ENCODE measurements around the gene ATP1A2.
A peak's percentile ranks its signal among the peaks of the same experiment; 100 is the strongest.

The ATP1A2 gene

DNA sequence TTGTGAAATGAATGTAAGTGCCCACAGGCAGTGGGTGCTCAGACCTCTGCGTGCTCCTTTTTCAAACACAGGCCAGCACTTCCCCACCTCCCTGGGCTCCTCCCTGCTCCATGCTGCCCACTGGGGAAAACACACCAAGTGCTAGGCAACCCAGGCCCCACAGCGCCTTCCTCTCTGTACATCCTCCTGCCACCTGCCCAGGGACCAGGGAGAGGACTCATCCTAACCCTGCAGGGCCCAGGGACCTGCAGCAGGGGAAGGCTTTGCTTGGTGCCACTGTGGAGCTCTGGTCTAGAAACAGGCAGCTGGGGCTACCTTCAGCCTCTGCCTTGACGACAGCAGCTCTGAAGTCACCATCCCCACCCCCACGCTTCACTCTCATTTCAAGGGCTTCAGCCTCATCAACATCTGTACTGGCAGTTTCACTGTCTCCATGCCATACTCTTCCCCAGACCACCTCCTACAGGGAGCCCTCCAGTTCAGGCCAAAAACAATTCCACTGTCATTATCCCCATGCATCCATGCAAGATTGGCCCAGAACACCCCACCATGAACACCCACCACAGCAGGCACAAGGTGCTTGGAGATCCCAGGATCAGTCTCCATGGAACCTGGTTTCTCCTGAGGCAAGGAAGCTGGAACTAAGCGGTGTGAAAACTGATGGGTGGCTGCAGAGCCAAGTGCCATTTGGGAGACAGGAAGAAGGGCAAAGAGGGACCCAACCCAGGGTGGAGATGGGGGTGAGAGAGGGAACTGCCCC lies 18.2 kb upstream of the ATP1A2 start:
- no peak for TF ChIP-seq EZH2phosphoT487 (conservative IDR thresholded peaks at IDR 0.05; ENCODE audit: low read length)
- TF ChIP-seq, protein P1, sequence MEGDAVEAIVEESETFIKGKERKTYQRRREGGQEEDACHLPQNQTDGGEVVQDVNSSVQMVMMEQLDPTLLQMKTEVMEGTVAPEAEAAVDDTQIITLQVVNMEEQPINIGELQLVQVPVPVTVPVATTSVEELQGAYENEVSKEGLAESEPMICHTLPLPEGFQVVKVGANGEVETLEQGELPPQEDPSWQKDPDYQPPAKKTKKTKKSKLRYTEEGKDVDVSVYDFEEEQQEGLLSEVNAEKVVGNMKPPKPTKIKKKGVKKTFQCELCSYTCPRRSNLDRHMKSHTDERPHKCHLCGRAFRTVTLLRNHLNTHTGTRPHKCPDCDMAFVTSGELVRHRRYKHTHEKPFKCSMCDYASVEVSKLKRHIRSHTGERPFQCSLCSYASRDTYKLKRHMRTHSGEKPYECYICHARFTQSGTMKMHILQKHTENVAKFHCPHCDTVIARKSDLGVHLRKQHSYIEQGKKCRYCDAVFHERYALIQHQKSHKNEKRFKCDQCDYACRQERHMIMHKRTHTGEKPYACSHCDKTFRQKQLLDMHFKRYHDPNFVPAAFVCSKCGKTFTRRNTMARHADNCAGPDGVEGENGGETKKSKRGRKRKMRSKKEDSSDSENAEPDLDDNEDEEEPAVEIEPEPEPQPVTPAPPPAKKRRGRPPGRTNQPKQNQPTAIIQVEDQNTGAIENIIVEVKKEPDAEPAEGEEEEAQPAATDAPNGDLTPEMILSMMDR (IDR thresholded peaks at IDR 0.05; ENCODE audit: insufficient read depth, low read length, poor library complexity, severe bottlenecking) = no peak
- H3K9ac ChIP-seq (ENCODE audit: low read length) = peak overlapping the region; percentile 71
- peak overlapping the region; percentile 69 for H3K4me3 ChIP-seq (ENCODE audit: insufficient read depth, low read length, poor library complexity, severe bottlenecking)
- H3F3A ChIP-seq (ENCODE audit: insufficient read depth) = peaks cover 8% of the 10 kb centered on the region
- H3K79me2 ChIP-seq (ENCODE audit: insufficient read depth, low read length) = no peaks in the 10 kb centered on the region
- no peaks in the 10 kb centered on the region for H3K27me3 ChIP-seq (ENCODE audit: low read length)
- H3K4me2 ChIP-seq (ENCODE audit: low read depth, low read length, poor library complexity, severe bottlenecking) = peak overlapping the region; percentile 79
- H3K27ac ChIP-seq (ENCODE audit: low read depth, low read length) = no peak overlapping the region
- no peaks in the 10 kb centered on the region for H3K36me3 ChIP-seq (ENCODE audit: low read length)
- no peak overlapping the region for H2AFZ ChIP-seq (ENCODE audit: low read depth, low read length, severe bottlenecking)
- H3K9me3 ChIP-seq (ENCODE audit: insufficient read depth, low read length) = no peaks in the 10 kb centered on the region
- no peaks in the 10 kb centered on the region for H4K20me1 ChIP-seq (ENCODE audit: low read depth, low read length)
- H3K9me2 ChIP-seq (replicated peaks; ENCODE audit: insufficient read depth, low read length) = no peaks in the 10 kb centered on the region

DNA sequence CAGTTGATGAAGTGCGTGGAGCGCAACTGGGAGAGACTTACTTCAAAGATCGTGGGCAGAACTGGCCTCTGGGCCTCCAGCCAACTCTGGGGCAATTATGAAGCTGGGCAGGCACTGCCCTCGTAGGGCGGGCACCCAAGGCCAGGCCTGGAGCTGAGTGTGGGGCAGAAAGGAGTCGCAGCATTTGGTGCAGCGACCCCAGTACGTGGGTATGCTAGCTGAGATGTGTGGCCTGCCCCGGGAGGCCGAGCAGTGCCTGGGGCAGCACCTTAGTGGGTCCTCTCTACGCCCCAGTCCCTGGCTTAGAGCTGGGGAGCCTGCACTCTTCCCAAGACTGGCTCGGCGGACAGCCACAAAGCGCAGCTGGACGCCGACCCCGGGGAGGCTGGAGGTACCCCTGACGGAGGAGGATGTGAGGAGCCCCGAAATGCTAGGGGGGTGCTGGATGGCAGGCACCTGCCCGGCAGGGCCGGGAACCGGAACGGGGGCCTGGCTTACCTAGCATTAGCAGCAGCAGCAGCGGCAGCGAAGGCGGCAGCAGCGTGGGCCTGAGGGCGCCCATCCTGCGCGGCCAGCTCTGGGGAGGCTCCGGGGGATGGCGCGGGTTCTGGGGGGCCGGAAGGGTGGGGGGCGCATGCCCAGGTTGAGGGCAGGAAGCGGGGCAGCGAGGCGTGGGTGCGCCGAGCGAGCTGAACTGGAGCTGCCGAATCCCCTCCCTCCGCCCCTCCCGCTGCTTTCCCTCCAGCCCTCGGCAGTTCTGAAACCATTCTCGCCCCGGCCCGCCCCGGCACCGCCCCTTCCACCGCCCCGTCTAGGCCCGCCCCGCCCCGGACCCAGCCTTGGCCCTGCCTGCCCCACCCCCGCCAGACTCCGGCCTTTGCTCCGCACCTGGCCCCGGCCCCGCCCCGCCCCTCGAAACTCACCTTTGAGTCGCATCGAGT lies 17.4 kb upstream of the ATP1A2 start, which contains the start of gene IGSF8:
IGSF8 (minus strand) TSS at position 709 of the 941 bp plus-strand sequence; CDS start at position 562, 147 bp downstream.
- Histone ChIP-seq H3K9me3 (ENCODE audit: insufficient read depth, low read length) (no peaks in the 10 kb centered on the region), H3K27ac (ENCODE audit: low read depth, low read length) (peak within 1 kb of the TSS; percentile 42; the same call in 1 of the 2 replicates), H3K79me2 (ENCODE audit: insufficient read depth, low read length) (no peaks in the 10 kb centered on the region), H3K9me2 (replicated peaks; ENCODE audit: insufficient read depth, low read length) (no peaks in the 10 kb centered on the region), H3K27me3 (ENCODE audit: low read length) (no peaks in the 10 kb centered on the region), H4K20me1 (ENCODE audit: low read depth, low read length) (no peaks in the 10 kb centered on the region), H3K4me3 (ENCODE audit: insufficient read depth, low read length, poor library complexity, severe bottlenecking) (peak within 1 kb of the TSS; percentile 69), H3K36me3 (ENCODE audit: low read length) (no peaks in the 10 kb centered on the region), H3K9ac (ENCODE audit: low read length) (peak within 1 kb of the TSS; percentile 71), H3K4me2 (ENCODE audit: low read depth, low read length, poor library complexity, severe bottlenecking) (peak within 1 kb of the TSS; percentile 88), H2AFZ (ENCODE audit: low read depth, low read length, severe bottlenecking) (peak within 1 kb of the TSS; percentile 98), H3F3A (ENCODE audit: insufficient read depth) (peaks cover 8% of the 10 kb centered on the region)
- no peak for TF ChIP-seq EZH2phosphoT487 (conservative IDR thresholded peaks at IDR 0.05; ENCODE audit: low read length)

- Histone ChIP-seq H3K27me3 (ENCODE audit: low read length) (no peaks in the 10 kb centered on the region), H3K4me2 (ENCODE audit: low read depth, low read length, poor library complexity, severe bottlenecking) (peak overlapping the region; percentile 88), H3K36me3 (ENCODE audit: low read length) (no peaks in the 10 kb centered on the region), H3K9me3 (ENCODE audit: insufficient read depth, low read length) (no peaks in the 10 kb centered on the region), H3K4me3 (ENCODE audit: insufficient read depth, low read length, poor library complexity, severe bottlenecking) (peak overlapping the region; percentile 48), H3K9ac (ENCODE audit: low read length) (peak overlapping the region; percentile 29), H3K27ac (ENCODE audit: low read depth, low read length) (no peak overlapping the region), H3K79me2 (ENCODE audit: insufficient read depth, low read length) (no peaks in the 10 kb centered on the region), H2AFZ (ENCODE audit: low read depth, low read length, severe bottlenecking) (peak overlapping the region; percentile 98), H3F3A (ENCODE audit: insufficient read depth) (peaks cover 8% of the 10 kb centered on the region), H3K9me2 (replicated peaks; ENCODE audit: insufficient read depth, low read length) (no peaks in the 10 kb centered on the region), H4K20me1 (ENCODE audit: low read depth, low read length) (no peaks in the 10 kb centered on the region)
- no peak for TF ChIP-seq EZH2phosphoT487 (conservative IDR thresholded peaks at IDR 0.05; ENCODE audit: low read length)
- TF ChIP-seq, protein P1 (IDR thresholded peaks at IDR 0.05; ENCODE audit: insufficient read depth, low read length, poor library complexity, severe bottlenecking) = no peak
Measured at GRCh38 chr1:160098852-160099561, 16.6 kb upstream of the ATP1A2 start.

Measured in SU-DHL-6 (cell line).